Body of pancreas (tissue), 4 donors: ENCODE results near the gene BRIP1. TPM values are rescaled to one million over a fixed set of nuclear protein-coding genes. Genes with fewer than 3 reads are reported as not detected.

ENCODE experiments used
- ATAC-seq: fragments of 150-250 bp; one replicate; pipeline ENCODE4 v1.9.1; 2016
- DNase-seq, 4 donors: peaks; one replicate each; pipeline ENCODE4 v3.0.0-alpha.2; 2019
- H3K27ac ChIP-seq, 4 donors: fragments of 200-600 bp; sonication (generic); 1 replicate in 3 of 4; 2 replicates in 1 of 4; pipeline versions ENCODE4 v1.5.1 to v1.6.1; 2016 to 2019; ENCODE audit warnings: mild to moderate bottlenecking in 1 of 4, mixed read lengths in 1 of 4, moderate library complexity in 1 of 4
- H3K27me3 ChIP-seq, 2 donors: fragments of 200-600 bp; sonication (generic); one replicate each; pipeline ENCODE4 v1.6.0; 2016; ENCODE audit warnings: mild to moderate bottlenecking in 1 of 2
- H3K36me3 ChIP-seq, 2 donors: fragments of 200-600 bp; sonication (generic); replicated peaks in 1 of 2; 2 replicates each; pipeline ENCODE4 v1.5.1; 2016; ENCODE audit warnings: low read depth in 2 of 2; ENCODE audit not compliant: insufficient read depth in 1 of 2
- H3K4me1 ChIP-seq: fragments of 200-600 bp; sonication (generic); one replicate; pipeline ENCODE4 v1.6.0; 2016
- H3K4me3 ChIP-seq, 2 donors: fragments of 200-600 bp; sonication (generic); 1 replicate in 1 of 2; 2 replicates in 1 of 2; pipeline ENCODE4 v1.5.1; 2016 to 2019
- H3K9me3 ChIP-seq, 3 donors: fragments of 200-600 bp; sonication (generic); 1 replicate in 2 of 3; 2 replicates in 1 of 3; pipeline ENCODE4 v1.5.1; 2016
- CTCF ChIP-seq, 7 experiments: fragments of 450-650 bp in 4 of 7; fragments of 200-600 bp in 3 of 7; sonication (generic) in 3 of 7; IDR thresholded peaks; one replicate each; pipeline ENCODE4 v1.5.1; 2016 to 2019; ENCODE audit warnings: antibody characterized with exemption in 7 of 7
- POLR2A ChIP-seq, 3 donors: fragments of 450-650 bp; IDR thresholded peaks; one replicate each; pipeline ENCODE4 v1.6.1; 2016; ENCODE audit warnings: antibody characterized with exemption in 3 of 3, mild to moderate bottlenecking in 2 of 3
- WGBS, 2 donors: methylation state at CpG; one replicate each; pipeline ENCODE4 v1.1.5; 2017; 5-methylcytosine and 5-hydroxymethylcytosine counted together
- intact Hi-C: fragments of 100-400 bp; cut with DNase I; formaldehyde crosslinking; loops from one replicate; pipeline ENCODE4 v1.15.1; 2023
- total RNA-seq, 2 donors: library from RNA; depleted of rRNA; stranded (reverse); fragments of >200 nt; gene quantifications; one replicate each; pipeline ENCODE4 v1.1.0, GENCODE V29; 2016

Gene BRIP1
- total RNA-seq, 2 donors from 2014 or later: under 0.01 to 0.33 TPM

DNA sequence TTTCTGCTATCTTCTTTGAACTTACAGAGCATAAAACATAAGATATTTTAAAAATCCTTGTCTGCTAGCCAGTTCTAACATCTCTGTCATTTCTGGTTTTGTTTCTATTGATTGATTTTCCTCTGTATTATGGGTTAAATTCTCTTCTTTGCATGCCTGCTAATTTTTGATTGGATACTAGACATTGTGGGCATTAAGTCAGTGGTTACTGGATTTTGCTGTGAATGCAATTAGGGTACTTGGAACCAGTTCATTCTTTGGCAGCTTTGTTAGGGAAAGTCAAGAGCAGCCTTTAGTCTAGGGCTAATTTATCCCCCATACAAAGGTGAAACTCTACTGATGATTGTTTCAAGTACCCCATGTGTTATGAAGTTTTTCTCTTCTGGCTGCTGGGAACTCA, 145.3 kb downstream of the BRIP1 start:
- Histone ChIP-seq H3K27me3 (no peaks in the 10 kb centered on the region), H3K9me3 (no peaks in the 10 kb centered on the region), H3K4me3 (no peak overlapping the region), H3K36me3 (no peaks in the 10 kb centered on the region), H3K27ac (no peak overlapping the region), H3K4me1 (no peaks in the 10 kb centered on the region)
- intact Hi-C loops: no loop called here
- DNase-seq (no peak), ATAC-seq (no peak)
- TF ChIP-seq POLR2A (IDR thresholded peaks at IDR 0.05) (no peak), CTCF (IDR thresholded peaks at IDR 0.05) (no peak)

DNA sequence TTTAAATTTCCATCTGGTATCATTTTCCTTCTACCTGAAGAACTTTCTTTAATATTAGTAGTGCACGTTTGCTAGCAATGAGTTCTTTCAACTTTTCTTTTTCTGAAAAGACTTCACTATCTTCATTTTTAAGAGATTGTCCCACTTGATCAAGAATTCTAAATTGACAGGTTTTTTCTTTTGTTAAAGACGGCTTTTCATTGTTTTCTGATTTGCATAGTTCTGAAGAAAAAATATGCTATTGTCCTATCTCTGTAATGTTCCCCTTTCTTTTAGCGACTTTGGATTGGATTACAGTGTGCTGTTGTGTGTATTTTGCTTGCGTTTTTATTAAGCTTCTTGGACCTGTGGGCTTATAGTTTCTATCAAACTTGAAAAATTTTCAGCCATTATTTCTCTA, 146.0 kb downstream of the BRIP1 start:
- Histone ChIP-seq H3K4me1 (no peaks in the 10 kb centered on the region), H3K27ac (no peak overlapping the region), H3K9me3 (no peaks in the 10 kb centered on the region), H3K36me3 (no peaks in the 10 kb centered on the region), H3K27me3 (no peaks in the 10 kb centered on the region), H3K4me3 (no peak overlapping the region)
- ATAC-seq (no peak), DNase-seq (no peak)
- TF ChIP-seq POLR2A (IDR thresholded peaks at IDR 0.05): no peak
- TF ChIP-seq CTCF (IDR thresholded peaks at IDR 0.05): no peak
- intact Hi-C loops: no loop called here
- 96 to 97% methylated on average over 4 of the region's 4 CpGs for WGBS, 2 donors

GRCh38 chr17:61716225-61716829, 147.0 kb downstream of the BRIP1 start:
- Histone ChIP-seq H3K27me3 (no peaks in the 10 kb centered on the region), H3K4me1 (no peaks in the 10 kb centered on the region), H3K9me3 (no peaks in the 10 kb centered on the region), H3K27ac (no peak overlapping the region), H3K4me3 (no peak overlapping the region), H3K36me3 (no peaks in the 10 kb centered on the region)
- WGBS, 2 donors: 100% methylated on average over 1 of the region's 1 CpG
- no peak for TF ChIP-seq POLR2A (IDR thresholded peaks at IDR 0.05)
- TF ChIP-seq CTCF (IDR thresholded peaks at IDR 0.05): no peak
- DNase-seq (no peak), ATAC-seq (no peak)
- intact Hi-C loops: no loop called here

- 95 to 100% methylated on average over 1 of the region's 1 CpG for WGBS, 2 donors
- intact Hi-C loops: no loop called here
- Histone ChIP-seq H3K27me3 (no peaks in the 10 kb centered on the region), H3K4me3 (no peak overlapping the region), H3K4me1 (no peaks in the 10 kb centered on the region), H3K9me3 (no peaks in the 10 kb centered on the region), H3K27ac (no peak overlapping the region), H3K36me3 (no peaks in the 10 kb centered on the region)
- TF ChIP-seq POLR2A (IDR thresholded peaks at IDR 0.05): no peak
- no peak for TF ChIP-seq CTCF (IDR thresholded peaks at IDR 0.05)
- DNase-seq (no peak), ATAC-seq (no peak)
Observed at GRCh38 chr17:61715348-61715747, 148.0 kb downstream of the BRIP1 start.

- ATAC-seq: no peak
- H3K27me3 ChIP-seq: no peaks in the 10 kb centered on the region
- H3K4me3 ChIP-seq: no peak overlapping the region
- intact Hi-C loops: no loop called here
- no peak for DNase-seq
- no peaks in the 10 kb centered on the region for H3K4me1 ChIP-seq
- H3K27ac ChIP-seq: no peak overlapping the region
- H3K36me3 ChIP-seq: no peaks in the 10 kb centered on the region
- no peaks in the 10 kb centered on the region for H3K9me3 ChIP-seq
- TF ChIP-seq CTCF (IDR thresholded peaks at IDR 0.05) (no peak), POLR2A (IDR thresholded peaks at IDR 0.05) (no peak)
- WGBS, 2 donors: 94 to 95% methylated on average over 2 of the region's 2 CpGs
Observed at GRCh38 chr17:61714300-61714699, 149.0 kb downstream of the BRIP1 start.
